Central memory CD8-positive, alpha-beta T cell (primary cell): ENCODE data around the gene ZSWIM9.

Experiments used
- ATAC-seq: fragments of 150-1000 bp; cut with Tn5 transposase; replicated peaks from 2 replicates; pipeline ENCODE4 v1.10.0; 2022; ENCODE audit warnings: mild to moderate bottlenecking, moderate FRiP score, moderate number of reproducible peaks; ENCODE audit not compliant: poor library complexity, severe bottlenecking; ENCODE audit errors: extremely low read depth
- DNase-seq, 2 donors: peaks; one replicate each; pipeline ENCODE4 v3.0.0; 2021; ENCODE audit warnings: low spot score in 2 of 2
- H3K27ac Mint-ChIP-seq: one replicate; pipeline ENCODE4 v1.8.0; 2022; ENCODE audit warnings: low read depth, mild to moderate bottlenecking, moderate library complexity, mixed read lengths
- H3K27me3 Mint-ChIP-seq: one replicate; pipeline ENCODE4 v1.8.0; 2022; ENCODE audit warnings: mixed read lengths
- H3K36me3 Mint-ChIP-seq: one replicate; pipeline ENCODE4 v1.8.0; 2022; ENCODE audit warnings: mild to moderate bottlenecking, moderate library complexity, mixed read lengths; ENCODE audit not compliant: insufficient read depth
- H3K4me1 Mint-ChIP-seq: one replicate; pipeline ENCODE4 v1.8.0; 2022; ENCODE audit warnings: mixed read lengths
- H3K4me3 Mint-ChIP-seq: one replicate; pipeline ENCODE4 v1.8.0; 2022; ENCODE audit warnings: mild to moderate bottlenecking, moderate library complexity, mixed read lengths
- H3K9me3 Mint-ChIP-seq: one replicate; pipeline ENCODE4 v1.8.0; 2022; ENCODE audit warnings: mixed read lengths

The ZSWIM9 gene

GRCh38 chr19:48182434-48182833, 12.0 kb downstream of the ZSWIM9 start:
- H3K27me3 Mint-ChIP-seq: no peaks in the 10 kb centered on the region
- H3K36me3 Mint-ChIP-seq: no peaks in the 10 kb centered on the region
- no peak overlapping the region for H3K27ac Mint-ChIP-seq
- DNase-seq: no peak
- no peaks in the 10 kb centered on the region for H3K9me3 Mint-ChIP-seq
- H3K4me1 Mint-ChIP-seq: no peaks in the 10 kb centered on the region
- no peak overlapping the region for H3K4me3 Mint-ChIP-seq
- ATAC-seq: no peak

GRCh38 chr19:48183356-48183755, 12.9 kb downstream of the ZSWIM9 start:
- ATAC-seq (no peak), DNase-seq (no peak)
- no peaks in the 10 kb centered on the region for H3K36me3 Mint-ChIP-seq
- no peaks in the 10 kb centered on the region for H3K27me3 Mint-ChIP-seq
- H3K4me3 Mint-ChIP-seq: no peak overlapping the region
- no peaks in the 10 kb centered on the region for H3K4me1 Mint-ChIP-seq
- H3K9me3 Mint-ChIP-seq: no peaks in the 10 kb centered on the region
- H3K27ac Mint-ChIP-seq: no peak overlapping the region

GRCh38 chr19:48186015-48186414, 15.5 kb downstream of the ZSWIM9 start:
- ATAC-seq (no peak), DNase-seq (no peak)
- H3K9me3 Mint-ChIP-seq: no peaks in the 10 kb centered on the region
- no peaks in the 10 kb centered on the region for H3K27me3 Mint-ChIP-seq
- H3K4me1 Mint-ChIP-seq: no peaks in the 10 kb centered on the region
- H3K27ac Mint-ChIP-seq: no peak overlapping the region
- H3K4me3 Mint-ChIP-seq: no peak overlapping the region
- peaks cover 2% of the 10 kb centered on the region for H3K36me3 Mint-ChIP-seq

- Mint-ChIP-seq H3K36me3 (peaks cover 4% of the 10 kb centered on the region), H3K9me3 (no peaks in the 10 kb centered on the region), H3K4me1 (no peaks in the 10 kb centered on the region), H3K27me3 (no peaks in the 10 kb centered on the region), H3K27ac (no peak overlapping the region), H3K4me3 (no peak overlapping the region)
- DNase-seq: no peak
- ATAC-seq: no peak
These were observed 16.1 kb downstream of the ZSWIM9 start for GRCh38 chr19:48186541-48186991.

- H3K27ac Mint-ChIP-seq: no peak overlapping the region
- H3K9me3 Mint-ChIP-seq: no peaks in the 10 kb centered on the region
- no peaks in the 10 kb centered on the region for H3K4me1 Mint-ChIP-seq
- H3K27me3 Mint-ChIP-seq: no peaks in the 10 kb centered on the region
- ATAC-seq (peak; percentile 83), DNase-seq (peak in 1 of 2 donors; percentile 54)
- H3K36me3 Mint-ChIP-seq: peaks cover 7% of the 10 kb centered on the region
- no peak overlapping the region for H3K4me3 Mint-ChIP-seq
These were observed 19.9 kb downstream of the ZSWIM9 start for GRCh38 chr19:48190288-48190884.

GRCh38 chr19:48190885-48191284, 20.4 kb downstream of the ZSWIM9 start:
- no peak overlapping the region for H3K27ac Mint-ChIP-seq
- no peaks in the 10 kb centered on the region for H3K9me3 Mint-ChIP-seq
- no peak overlapping the region for H3K4me3 Mint-ChIP-seq
- H3K36me3 Mint-ChIP-seq: peaks cover 7% of the 10 kb centered on the region
- ATAC-seq (no peak), DNase-seq (no peak)
- H3K4me1 Mint-ChIP-seq: no peaks in the 10 kb centered on the region
- H3K27me3 Mint-ChIP-seq: no peaks in the 10 kb centered on the region

- Mint-ChIP-seq H3K36me3 (peaks cover 7% of the 10 kb centered on the region), H3K4me3 (no peak overlapping the region), H3K27me3 (no peaks in the 10 kb centered on the region), H3K27ac (no peak overlapping the region), H3K4me1 (no peaks in the 10 kb centered on the region), H3K9me3 (no peaks in the 10 kb centered on the region)
- DNase-seq (no peak), ATAC-seq (no peak)
These were observed 22.3 kb downstream of the ZSWIM9 start for GRCh38 chr19:48192750-48193149.

GRCh38 chr19:48194041-48194843, 23.8 kb downstream of the ZSWIM9 start:
- ATAC-seq: no peak
- no peaks in the 10 kb centered on the region for H3K27me3 Mint-ChIP-seq
- no peak for DNase-seq
- no peaks in the 10 kb centered on the region for H3K4me1 Mint-ChIP-seq
- no peaks in the 10 kb centered on the region for H3K9me3 Mint-ChIP-seq
- H3K27ac Mint-ChIP-seq: no peak overlapping the region
- H3K36me3 Mint-ChIP-seq: peaks cover 6% of the 10 kb centered on the region
- no peak overlapping the region for H3K4me3 Mint-ChIP-seq

GRCh38 chr19:48194844-48195830, 24.7 kb downstream of the ZSWIM9 start:
- no peak for ATAC-seq
- H3K9me3 Mint-ChIP-seq: no peaks in the 10 kb centered on the region
- peaks cover 6% of the 10 kb centered on the region for H3K36me3 Mint-ChIP-seq
- H3K27ac Mint-ChIP-seq: peak overlapping the region; percentile 48
- no peak for DNase-seq
- H3K27me3 Mint-ChIP-seq: no peaks in the 10 kb centered on the region
- no peak overlapping the region for H3K4me3 Mint-ChIP-seq
- no peaks in the 10 kb centered on the region for H3K4me1 Mint-ChIP-seq

GRCh38 chr19:48196321-48196763, 25.9 kb downstream of the ZSWIM9 start:
- ATAC-seq: no peak
- DNase-seq: no peak
- H3K4me3 Mint-ChIP-seq: no peak overlapping the region
- H3K27me3 Mint-ChIP-seq: no peaks in the 10 kb centered on the region
- H3K27ac Mint-ChIP-seq: no peak overlapping the region
- no peaks in the 10 kb centered on the region for H3K4me1 Mint-ChIP-seq
- H3K9me3 Mint-ChIP-seq: no peaks in the 10 kb centered on the region
- peaks cover 6% of the 10 kb centered on the region for H3K36me3 Mint-ChIP-seq

- no peaks in the 10 kb centered on the region for H3K27me3 Mint-ChIP-seq
- no peaks in the 10 kb centered on the region for H3K4me1 Mint-ChIP-seq
- H3K27ac Mint-ChIP-seq: no peak overlapping the region
- ATAC-seq (no peak), DNase-seq (no peak)
- H3K4me3 Mint-ChIP-seq: no peak overlapping the region
- H3K36me3 Mint-ChIP-seq: peaks cover 3% of the 10 kb centered on the region
- no peaks in the 10 kb centered on the region for H3K9me3 Mint-ChIP-seq
These were observed 26.6 kb downstream of the ZSWIM9 start for GRCh38 chr19:48196933-48197665.

GRCh38 chr19:48203222-48203793, 32.8 kb downstream of the ZSWIM9 start:
- H3K4me1 Mint-ChIP-seq: peaks cover 10% of the 10 kb centered on the region
- H3K27ac Mint-ChIP-seq: no peak overlapping the region
- ATAC-seq (no peak), DNase-seq (no peak)
- H3K4me3 Mint-ChIP-seq: no peak overlapping the region
- H3K36me3 Mint-ChIP-seq: peaks cover 5% of the 10 kb centered on the region
- H3K9me3 Mint-ChIP-seq: no peaks in the 10 kb centered on the region
- no peaks in the 10 kb centered on the region for H3K27me3 Mint-ChIP-seq
